Activated CD4-positive, alpha-beta T cell treated with anti-CD3 and anti-CD28 coated beads, Interleukin-2, Interleukin-6, amounts not matched to agents 100 ng/mL and 50 ng/mL, durations not matched to agents 16 hours and 8 hours (primary cell): ENCODE data around the gene LINC01488.

Experiments
- DNase-seq: peaks from one replicate; pipeline ENCODE4 v3.0.0-alpha.2; 2020

The LINC01488 gene

GRCh38 chr11:69513196-69513595 lies 31.7 kb downstream of the LINC01488 start:
- DNase-seq, result no peak

GRCh38 chr11:69513663-69514224 lies 32.3 kb downstream of the LINC01488 start:
- DNase-seq, result no peak

- no peak for DNase-seq
Measured at GRCh38 chr11:69514771-69515170, 33.3 kb downstream of the LINC01488 start.

GRCh38 chr11:69515271-69516245 lies 34.1 kb downstream of the LINC01488 start:
- DNase-seq, result no peak

DNA sequence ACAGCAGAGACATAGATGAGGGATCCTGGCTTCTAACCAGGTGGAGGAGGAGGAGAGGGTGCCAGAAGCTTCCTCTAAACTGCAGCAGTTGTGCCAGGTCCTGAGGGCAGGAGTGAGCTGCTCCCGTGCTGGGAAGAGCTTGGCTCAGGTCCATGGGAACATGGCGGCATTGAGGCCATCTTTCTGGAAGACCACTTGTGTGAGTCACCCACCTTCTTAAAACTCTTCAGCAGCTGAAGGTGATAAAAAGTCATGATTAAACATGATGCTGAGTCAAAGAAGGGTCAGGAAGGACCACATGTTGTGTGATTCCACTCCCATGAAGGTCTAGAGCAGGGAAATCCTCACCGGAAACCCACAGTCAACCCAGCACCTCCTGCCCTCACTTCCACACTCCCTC lies 35.1 kb downstream of the LINC01488 start:
- DNase-seq, result no peak

DNA sequence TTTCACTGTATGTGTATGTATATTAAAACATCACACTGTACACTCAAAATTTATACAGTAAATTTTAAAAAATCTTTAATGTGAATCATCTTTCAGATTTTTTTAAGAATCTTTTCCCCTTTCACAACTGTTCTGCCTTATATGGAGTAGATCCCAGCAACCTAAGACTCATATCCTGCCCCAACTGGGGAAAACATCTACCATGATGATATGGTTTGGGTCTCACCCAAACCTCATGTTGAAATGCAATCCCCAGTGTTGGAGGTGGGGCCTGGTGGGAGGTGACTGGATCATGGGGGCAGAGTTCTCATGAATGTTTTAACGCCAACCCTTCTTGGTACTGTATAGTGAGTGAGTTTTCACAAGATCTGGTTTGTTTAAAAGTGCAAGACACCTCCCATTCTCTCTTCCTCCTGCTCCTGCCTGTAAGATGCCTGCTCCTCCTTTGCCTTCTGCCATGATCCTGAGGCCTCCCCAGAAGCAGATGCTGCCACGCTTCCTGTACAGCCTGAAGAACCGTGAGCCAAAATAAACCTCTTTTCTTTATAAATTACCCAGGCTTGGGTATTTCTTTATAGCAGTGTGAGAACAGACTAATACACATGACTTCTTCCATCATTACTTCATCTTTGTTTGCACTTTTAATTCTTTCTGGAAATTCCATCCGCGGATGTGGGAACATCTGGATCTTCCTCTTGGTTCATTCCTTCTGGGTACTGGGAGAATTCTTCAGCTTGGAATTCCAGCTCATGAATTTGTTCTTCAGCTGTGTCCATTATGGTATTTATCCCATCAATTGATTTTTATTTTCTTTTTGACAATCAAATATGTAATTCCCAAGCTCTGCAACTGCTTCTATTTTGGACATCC lies 36.9 kb downstream of the LINC01488 start:
- no peak for DNase-seq

- DNase-seq, result no peak
Measured at GRCh38 chr11:69520186-69520916, 38.9 kb downstream of the LINC01488 start.

DNA sequence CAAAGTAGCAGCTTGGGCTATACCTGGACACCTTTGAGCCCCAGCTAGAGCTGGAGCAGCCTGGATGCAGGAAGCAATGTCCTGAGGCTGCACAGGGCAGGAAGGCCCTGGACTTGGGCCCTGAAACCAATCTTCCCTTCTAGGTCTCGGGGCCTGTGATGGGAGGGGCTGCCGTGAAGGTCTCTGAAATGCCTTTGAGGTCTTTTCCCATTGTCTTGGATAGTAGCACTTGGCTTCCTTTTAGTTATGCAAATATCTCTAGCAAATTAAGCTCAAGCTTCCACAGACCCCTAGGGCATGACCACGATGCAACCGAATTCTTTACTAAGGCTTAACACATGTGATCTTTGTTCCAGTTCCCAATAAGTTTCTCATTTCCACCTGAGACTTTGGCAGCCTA lies 40.0 kb downstream of the LINC01488 start:
- no peak for DNase-seq

DNA sequence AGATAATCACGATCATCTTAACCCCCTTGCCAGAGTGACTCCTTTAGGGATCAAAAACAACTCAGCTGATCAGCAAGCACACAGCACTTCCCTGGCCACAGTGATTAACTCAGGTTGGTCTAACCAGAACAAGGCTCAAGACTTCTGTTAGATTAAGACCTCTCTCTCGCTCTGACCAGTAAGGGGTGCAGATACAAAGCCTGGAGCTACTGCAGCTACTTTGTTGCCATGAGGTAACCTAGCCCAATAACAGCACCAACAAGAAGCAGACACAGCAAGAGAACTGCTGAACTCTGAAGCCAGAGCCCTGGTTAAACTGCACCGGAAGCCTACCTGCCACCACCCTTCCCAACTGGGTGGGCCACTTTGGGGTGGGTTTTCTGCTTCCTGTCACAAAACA lies 42.0 kb downstream of the LINC01488 start:
- no peak for DNase-seq

GRCh38 chr11:69524291-69524882 lies 42.9 kb downstream of the LINC01488 start:
- no peak for DNase-seq

GRCh38 chr11:69524991-69525411 lies 43.5 kb downstream of the LINC01488 start:
- DNase-seq, result no peak

GRCh38 chr11:69525516-69526452 lies 44.3 kb downstream of the LINC01488 start:
- no peak for DNase-seq

- no peak for DNase-seq
Measured at GRCh38 chr11:69526453-69526810, 45.0 kb downstream of the LINC01488 start.

- no peak for DNase-seq
Measured at GRCh38 chr11:69529001-69529400, 47.5 kb downstream of the LINC01488 start.

GRCh38 chr11:69530278-69531070 lies 49.0 kb downstream of the LINC01488 start:
- DNase-seq, result no peak

DNA sequence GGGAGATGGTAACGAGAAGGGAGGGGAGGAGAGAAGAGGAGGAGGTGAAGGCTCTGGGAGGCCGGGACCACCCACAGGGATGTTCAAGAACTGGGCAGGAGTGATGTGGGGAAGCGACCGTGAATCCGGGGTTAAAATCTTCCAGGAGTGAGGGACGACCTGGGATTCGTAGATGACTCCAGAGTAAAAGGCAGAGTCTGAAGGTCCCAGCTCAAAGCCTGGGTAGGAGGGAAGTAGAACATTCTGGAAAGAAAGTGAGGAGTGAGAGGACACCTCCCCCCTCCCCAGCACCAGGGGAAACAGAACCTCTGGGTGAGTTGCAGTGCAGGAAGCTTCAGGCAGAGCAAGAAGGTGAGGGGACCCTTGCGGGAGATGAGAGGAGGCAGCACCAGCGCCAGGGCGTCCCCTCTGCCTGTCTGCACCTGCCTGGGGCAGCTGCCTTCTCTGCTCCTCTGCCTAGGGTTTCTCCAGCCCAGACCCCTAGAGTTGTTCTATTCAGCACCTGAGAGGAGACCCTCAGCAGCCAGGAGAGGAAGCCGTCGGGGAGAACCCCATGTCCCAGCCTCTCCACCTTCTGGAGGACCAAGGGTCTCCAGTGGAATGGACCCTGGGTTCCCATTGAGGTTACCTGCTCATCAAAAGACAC lies 49.7 kb downstream of the LINC01488 start:
- no peak for DNase-seq

- DNase-seq, result no peak
Measured at GRCh38 chr11:69531717-69532088, 50.2 kb downstream of the LINC01488 start.

- no peak for DNase-seq
Measured at GRCh38 chr11:69533296-69534165, 52.1 kb downstream of the LINC01488 start.

DNA sequence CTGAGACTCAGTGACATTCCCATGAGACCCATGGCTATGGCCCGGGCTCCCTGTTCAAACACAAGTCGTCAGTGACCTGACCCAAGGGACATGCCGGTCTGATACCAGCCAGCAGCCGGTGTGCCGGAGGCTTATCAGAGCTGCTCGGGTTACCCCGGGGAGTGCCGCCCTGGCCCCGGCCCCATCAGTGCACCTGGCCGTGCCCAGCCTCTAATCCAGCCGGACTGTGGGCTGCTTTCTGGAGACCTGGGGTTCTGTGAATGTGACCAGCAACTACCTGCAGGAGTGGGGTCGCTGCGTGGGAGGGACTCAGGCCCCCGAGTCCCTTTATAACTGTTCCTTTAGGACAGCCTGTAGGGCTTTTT lies 52.7 kb downstream of the LINC01488 start:
- DNase-seq, result no peak
